GM19351 (cell line): Measurements from ENCODE around the gene USP32.
"Not testable (repeated sequence)": the region's sequence is repeated elsewhere in the genome, so short reads cannot be mapped to it uniquely, and the experiment has no call there.

Experiments
- ATAC-seq: cut with Tn5 transposase; IDR thresholded peaks from one replicate; pipeline ENCODE4 v1.9.1; 2021; ENCODE audit warnings: mild to moderate bottlenecking, moderate library complexity; ENCODE audit not compliant: unreplicated experiment

Gene USP32

DNA sequence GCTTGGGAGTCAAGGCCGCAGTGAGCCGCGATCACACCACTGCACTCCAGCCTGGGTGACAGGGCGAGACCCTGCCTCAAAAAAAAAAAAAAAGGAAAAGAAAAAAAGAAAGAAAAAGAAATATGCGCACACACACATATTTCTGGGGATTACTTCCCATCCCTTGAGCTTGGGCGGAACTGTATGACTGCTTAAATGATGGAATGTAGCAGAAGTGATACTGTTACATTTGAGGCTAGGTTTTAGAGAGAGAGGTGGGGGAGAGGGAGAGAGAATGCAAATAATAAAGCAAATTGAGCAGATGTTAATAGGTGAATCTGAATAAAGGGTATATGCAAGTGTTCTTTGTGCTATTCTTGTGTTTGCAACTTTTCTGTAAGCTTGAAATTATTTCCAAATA, 12.0 kb upstream of the USP32 start:
- ATAC-seq = no peak

DNA sequence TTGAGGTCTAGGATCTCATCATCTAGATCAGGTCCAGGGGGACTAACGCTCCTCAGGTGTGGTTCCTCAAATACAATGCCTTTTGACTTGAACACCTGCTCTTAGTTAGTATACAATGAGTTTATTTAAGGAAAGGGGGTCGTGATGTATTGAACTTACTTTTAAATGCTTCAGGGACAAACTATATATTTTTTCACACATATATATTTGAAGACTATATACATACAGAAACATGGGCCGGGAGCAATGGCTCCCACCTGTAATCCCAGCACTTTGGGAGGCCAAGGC, 11.5 kb upstream of the USP32 start:
- ATAC-seq = no peak

DNA sequence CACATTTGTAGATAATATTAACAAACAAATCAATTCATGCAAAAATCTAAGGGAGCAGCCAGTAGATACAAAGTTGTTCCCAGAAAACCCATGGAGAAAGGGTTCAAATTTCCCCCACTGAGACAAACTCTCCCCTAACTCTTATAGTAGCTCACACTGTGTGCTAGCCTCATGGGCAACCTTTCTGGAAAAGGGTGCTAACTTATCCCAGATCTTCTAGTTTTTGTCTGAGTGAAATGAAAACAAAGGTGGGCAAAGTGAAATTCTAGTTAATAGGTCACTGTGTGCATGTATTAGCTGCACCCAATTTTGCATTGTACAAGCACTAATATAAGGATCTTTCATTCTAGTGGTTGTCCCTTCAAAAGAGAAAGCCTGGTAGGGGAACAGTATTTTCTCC, 9.9 kb upstream of the USP32 start:
- no peak for ATAC-seq

DNA sequence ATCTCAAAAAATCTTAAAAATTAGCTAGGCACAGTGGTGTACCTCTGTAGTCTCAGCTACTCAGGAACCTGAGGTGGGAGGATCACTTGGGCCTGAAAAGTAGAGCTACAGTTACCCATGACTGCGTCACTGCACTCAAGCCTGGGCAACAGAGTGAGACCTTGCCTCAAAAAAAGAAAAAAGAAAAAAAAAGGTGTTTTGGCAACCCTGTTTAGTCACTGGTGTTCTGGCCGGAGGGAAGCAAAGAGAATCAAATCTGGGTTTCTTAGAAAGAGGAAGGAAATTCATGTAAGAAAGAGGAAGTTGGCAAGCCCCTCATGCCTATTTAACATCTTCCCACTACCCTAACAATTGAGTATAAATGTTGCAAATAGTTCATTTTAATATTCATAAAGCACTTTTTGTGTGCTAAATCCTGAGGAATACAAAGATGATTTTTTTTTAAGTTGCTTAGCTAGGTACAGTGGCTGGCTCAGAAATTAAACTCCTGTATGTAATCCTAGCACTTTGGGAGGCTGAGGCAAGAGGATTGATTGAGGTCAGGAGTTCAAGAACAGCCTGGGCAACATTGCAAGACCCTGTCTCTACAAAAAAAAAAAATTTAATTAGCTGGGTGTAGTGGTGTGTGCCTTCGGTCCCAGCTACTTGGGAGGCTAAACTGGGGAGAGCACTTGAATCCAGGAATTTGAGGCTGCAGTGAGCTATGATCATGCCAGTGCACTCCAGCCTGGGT, 6.5 kb upstream of the USP32 start:
- peak; percentile 73 for ATAC-seq

DNA sequence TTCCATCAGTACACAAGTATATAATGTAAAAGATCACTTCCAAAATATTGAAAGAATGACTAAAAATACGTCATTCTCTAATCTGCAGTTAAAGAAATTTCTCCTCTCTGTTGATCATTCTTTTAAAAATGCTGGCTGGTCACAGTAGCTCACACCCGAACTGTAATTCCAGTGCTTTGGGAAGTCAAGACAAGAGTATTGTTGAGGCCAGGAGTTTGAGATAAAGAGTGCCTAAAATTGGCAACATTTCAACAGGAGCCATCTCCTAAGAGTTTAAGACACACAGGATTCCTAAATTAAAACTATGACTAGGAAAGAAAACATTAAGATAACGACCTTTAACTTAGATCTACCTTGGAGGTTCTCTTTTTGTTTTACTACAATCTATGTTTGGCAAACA, 4.5 kb upstream of the USP32 start:
- no peak for ATAC-seq

DNA sequence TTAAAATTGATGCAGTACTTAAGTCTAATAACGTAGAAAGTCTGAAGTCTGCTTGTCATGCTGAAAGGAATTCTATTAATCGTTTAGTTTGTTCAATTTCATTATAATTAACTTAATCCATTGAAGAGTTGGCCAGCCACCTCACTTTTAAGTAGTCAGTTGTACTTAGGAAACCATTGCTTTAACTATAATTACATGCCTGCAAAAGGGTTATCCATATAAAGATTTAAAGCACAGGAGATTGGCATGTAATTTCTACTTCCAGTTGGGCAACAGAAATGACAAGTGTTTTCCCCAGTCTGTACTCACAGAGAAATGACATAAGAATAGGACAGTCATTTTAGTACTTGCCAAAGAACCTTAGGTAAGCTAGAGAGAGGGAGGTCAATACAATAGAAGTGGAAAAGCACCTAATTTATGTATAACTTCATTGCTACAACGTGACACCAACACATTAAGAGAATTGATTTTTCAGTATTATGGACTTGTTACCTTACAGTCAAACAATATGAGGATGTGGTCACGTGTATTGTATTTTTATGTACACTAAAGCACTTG, 3.7 kb upstream of the USP32 start:
- ATAC-seq = no peak

DNA sequence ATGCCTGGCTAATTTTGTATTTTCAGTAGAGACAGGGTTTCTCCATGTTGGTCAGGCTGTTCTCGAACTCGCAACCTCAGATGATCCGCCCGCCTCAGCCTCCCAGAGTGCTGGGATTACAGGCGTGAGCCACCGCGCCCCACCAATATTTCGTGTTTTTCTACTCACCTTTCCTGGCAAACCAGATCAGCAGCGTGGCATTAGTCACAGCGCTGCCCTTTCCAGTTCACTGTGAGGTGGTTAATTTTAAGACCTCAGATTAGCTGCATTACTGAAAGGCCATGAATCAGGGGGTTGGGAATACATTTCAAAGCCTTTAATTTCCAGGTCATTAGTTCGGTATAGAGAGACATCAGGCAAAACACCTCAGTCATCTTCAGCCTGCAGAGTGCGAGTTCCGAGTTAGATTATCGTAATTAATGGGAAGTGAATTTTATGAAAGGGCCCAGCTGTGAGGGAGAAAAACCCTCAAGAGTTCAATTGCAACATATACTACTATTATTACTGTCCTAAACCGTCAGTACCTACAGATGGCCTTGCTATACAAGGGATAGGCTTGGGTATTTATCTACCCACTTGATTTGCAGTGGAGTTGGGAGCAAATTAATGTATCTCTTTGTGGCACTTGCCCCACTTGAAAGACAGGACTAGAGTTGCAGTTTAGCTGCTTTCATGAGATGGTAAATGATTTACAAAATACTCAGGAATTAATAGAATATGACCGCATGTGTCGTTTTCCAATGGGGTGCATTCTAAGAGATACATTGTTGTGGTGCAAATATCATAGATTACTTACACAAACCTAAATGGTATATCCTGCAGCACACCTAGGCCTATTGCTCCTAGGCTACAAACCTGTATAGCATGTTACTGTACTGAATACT, 2.1 kb upstream of the USP32 start:
- ATAC-seq = no peak

DNA sequence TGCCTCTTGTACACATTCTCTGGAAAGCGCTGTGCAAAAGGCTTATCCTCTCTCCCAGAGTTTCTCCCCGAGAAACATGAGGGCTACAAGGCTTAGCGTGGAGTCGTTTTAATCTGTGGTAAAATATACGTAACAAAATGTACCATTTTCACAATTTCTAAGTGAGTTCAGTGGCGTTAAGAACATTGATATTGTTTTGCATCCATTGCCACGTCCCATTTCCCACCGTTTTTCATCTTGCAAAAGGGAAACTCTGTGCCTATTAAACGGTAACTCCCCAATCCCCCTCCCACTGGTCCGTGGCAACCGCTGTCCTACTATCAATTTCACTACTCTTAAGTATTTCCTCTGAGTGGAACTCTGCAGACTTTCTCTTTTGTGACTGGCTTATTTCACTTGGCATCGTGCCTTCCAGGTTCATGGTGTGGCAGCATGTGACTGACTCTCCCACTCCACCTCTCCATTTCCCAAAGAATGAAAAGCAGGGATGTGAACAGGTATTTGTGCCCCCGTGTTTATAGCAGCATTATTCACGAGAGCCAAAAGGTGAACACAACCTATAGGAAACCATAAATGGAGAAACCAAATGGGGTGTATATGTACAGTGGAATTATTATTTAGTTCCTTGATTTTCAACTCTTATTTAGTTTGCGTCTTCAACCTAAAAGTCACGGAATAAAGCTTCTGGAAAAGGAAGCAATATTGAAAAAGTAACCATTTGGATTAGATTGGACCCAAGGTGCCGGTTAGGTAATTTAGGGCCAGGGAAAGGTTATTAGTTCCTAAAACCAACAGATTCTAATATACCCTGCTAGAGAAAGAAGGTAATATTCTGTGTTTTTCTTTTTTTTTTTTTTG, 1.1 kb upstream of the USP32 start:
- ATAC-seq = no peak

DNA sequence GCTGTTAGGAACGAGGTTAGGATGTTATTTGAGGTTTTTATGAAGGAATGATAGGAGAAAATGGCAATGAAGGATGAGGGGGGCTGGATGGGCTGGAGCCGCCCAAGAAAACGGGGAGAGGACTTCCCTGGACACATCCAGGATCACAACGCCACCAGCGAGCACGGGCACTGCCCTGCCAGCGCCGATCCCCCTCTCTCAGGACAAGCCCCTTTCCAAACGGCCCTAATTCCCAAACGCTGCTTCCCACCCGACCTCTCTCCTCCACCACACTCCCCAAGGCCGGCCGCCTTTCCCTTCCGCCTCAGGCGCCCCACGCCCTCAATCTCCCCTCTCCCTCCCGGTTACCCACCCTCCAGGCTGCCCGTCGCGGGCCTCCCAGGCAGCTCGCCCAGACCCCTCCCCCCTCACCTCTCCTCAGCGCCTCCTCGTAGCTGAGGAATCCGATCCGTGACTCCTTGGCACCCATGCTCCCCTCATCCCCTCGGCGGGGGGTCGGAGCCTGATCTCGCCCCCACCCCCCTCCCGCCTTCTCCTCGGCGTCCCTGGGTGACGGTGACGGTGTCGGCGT, 377 bp downstream of the USP32 start:
- ATAC-seq = peak; percentile 19

DNA sequence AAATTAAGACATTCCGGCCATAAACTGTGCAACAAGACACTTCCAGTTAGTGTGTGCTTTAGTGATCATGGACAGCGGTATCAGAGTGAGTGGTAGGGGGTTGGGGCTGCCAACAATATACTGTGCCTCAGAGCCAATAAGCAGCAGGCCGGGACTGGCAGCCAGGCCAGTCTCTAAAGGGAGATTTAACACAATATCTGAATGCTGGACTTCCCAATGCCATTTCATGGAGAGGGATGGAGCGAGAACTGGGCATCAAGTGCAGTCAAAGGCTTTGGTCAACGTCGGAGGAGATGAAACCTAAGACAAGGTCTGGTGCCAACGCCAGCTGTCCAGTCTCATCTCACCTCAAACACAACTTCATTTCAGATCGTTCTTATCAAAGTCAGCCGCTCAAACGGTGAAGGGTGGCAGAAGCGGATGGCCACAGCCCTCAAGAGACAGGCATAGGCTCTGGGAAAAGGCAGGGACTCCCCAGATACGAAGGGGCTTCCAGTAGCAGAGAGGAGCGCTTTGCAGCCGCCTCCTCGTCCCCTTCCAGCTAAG, 935 bp downstream of the USP32 start:
- no peak for ATAC-seq

DNA sequence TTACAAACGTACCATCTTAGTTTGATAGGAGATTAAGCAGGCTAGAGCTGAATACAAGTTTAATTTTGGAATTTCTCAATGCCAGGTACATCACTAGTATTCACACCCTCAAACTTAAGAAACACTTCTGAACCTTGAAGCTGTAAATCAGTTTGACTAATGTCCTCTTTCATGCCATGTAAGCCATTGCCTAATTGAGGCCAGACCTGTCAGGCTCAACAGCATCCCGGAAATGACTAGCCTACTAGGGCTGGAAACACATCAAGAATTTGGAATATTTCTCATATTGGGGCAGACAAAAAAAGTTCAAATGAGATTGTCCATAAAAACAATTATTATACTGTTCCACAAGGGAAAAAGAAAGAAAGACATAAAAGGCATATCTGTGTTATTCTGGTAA, 1.7 kb downstream of the USP32 start:
- no peak for ATAC-seq

DNA sequence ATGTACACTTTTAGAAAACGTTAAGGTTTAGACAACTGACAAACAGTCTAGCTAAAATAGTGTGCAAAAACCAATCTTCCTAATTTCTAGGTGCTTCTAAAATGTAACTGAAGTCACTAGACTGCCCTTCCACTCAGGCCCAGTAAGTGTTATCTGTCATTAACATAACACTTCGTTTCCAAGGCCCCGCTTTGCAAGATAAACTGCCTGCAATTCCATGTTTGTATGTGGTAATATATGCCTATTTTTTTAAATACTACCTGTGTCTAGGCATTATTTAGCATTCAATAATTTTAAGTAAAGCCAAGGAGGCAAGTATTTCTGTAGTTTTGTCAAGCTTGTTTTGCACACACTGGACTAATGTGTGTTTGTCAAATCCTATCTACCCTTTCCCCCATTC, 3.2 kb downstream of the USP32 start:
- ATAC-seq = no peak

DNA sequence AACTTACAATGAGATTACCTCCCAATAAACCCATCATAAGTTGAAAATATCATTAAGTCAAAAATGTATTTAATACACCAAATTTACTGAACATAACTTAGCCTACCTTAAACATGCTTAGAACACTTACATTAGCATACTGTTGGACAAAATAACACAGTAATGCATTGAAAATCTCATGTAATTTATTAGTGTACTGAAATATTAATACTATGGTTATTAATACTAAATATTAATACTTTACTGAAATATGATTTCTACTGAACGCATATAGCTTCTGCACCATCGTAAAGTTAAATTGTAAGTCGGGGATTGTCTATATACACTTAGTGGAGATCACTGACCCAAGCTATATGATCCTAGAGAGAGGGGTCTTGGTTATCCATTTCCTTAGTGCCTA, 4.3 kb downstream of the USP32 start:
- no peak for ATAC-seq

DNA sequence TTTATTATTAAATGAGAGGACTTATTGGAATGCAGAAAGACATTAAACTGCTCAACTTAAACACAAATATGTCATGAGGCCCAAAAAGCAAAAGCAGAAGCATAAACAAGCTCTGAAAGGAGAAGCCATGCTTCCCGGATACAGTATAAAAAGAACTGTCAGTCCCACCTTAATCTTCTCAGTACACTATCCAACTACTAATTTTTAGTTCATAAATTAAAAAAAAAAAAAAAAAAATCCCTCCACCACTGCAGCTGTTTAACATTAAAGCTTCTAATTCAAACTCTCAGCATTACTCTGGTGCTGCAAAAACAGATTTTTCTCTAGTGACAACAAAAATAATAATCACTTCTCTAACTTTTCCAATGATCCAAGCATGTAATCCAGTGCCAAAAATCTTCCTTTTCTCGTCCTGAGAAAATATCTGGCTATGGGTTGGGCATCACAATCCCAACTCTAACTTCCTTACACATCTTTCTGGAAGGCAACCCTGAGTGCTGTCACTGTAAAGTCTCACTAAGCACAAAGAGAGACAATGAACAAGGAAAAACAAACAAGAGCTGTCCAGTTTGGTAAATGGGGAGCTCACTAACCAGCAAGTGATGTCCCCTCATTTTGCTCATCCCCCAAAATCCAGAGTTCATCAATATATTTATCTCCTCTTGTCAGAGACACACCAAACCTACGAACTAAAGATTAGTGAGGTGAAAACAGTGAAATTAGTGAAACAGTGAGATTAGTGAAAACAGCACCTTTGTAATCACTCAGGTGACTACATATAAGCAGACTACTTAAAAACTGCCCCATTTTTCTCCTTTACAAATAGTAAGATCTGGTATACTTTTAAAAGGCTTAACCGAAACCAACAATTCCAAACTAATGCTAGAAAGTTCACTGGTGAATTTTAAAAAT, 5.5 kb downstream of the USP32 start:
- no peak for ATAC-seq

DNA sequence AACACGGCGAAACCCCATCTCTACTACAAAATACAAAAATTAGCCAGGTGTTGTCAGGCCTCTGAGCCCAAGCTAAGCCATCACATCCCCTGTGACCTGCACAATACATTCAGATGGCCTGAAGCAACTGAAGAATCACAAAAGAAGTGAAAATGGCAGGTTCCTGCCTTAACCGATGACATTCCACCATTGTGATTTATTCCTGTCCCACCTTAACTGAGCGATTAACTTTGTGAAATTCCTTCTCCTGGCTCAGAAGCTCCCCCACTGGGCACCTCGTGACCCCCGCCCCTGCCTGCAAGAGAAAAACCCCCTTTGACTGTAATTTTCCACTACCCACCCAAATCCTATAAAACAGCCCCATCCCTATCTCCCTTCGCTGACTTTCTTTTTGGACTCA, 7.0 kb downstream of the USP32 start:
- ATAC-seq = not testable (repeated sequence)

DNA sequence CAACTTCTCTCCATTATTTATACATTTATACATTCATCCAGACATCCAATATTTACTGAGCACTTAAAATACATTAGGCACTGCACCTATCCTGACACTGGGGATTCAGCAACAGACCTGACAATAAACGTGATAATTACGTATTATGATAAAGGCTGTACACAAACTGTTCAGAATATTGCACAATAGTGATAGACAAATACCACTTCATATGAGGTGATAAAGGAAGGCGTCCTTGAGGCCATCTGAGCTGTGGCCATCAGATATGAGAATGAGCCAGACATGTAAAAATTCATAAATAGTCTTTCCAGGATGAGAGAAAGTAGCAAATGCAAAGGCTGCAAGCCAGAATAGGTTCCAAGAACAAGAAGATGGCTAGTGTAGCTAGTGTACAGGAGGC, 8.6 kb downstream of the USP32 start:
- no peak for ATAC-seq

DNA sequence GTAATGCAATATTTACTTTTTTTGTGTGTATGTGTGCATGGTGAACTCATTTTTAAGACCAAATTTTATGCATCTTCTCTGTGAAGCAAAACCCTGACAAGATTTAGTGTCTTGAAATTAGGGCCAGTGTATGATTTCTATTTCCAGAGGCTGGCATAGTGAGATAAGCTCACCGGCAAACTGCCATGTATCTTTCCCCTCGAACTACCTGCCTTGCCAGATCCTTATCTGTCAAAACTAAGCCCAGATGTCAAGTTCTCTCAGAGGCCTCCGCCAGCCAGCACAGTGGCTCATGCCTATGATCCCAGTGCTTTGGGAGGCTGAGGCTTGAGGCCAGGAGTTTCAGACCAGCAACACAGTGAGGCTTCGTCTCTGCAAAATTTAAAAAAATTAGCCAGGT, 10.0 kb downstream of the USP32 start:
- ATAC-seq = no peak

DNA sequence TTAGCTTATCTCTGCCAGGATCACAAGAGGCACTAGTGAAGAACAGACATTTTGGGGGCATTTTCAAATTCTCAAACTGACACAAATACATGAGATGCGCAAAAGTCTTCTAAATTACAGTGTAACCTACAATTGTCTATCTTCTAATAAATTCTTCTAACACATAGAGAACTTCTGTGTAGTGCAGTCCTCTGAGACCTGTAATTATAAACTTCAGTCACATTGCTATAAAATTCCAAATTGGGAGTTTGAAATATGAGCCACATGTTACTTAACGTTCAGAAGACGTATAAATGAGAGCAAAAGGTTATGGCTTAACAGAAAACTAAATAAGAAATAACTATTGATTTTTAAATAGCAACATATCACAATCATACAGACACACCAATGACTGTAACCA, 12.5 kb downstream of the USP32 start:
- ATAC-seq = not testable (repeated sequence)

DNA sequence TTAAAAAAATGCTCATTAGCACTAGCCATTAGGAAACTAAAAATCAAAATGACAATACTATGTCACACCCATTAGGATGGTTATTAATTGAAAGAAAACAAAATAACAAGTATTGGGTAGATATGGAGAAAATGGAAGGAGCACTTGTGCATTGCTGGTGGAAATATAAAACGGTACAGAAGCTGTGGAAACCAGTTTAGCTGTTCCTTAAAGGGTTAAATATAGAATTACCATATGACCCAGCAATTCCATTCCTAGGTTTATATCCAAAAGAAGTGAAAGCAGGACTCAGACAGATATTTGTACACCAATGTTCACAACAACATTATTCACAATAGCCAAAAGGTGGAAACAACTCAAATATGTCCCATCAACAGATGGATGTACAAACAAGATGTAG, 13.7 kb downstream of the USP32 start:
- ATAC-seq = not testable (repeated sequence)
